Astrocyte (in vitro differentiated cells and primary cell): Measurements from ENCODE around the gene UGT2A1. TPM values are rescaled to one million over a fixed set of nuclear protein-coding genes. Genes with fewer than 3 reads are reported as not detected.
A peak's percentile ranks its signal among the peaks of the same experiment; 100 is the strongest.

Experiments used
- DNase-seq: peaks from one replicate; pipeline ENCODE4 v3.0.0-alpha.2; 2010; ENCODE audit warnings: low read depth
- FAIRE-seq: peaks from 2 replicates; lab custom pipeline; 2011; peaks lifted over from hg19 to GRCh38; lab: Jason Lieb, UNC
- H2AFZ ChIP-seq: 2 replicates; pipeline ENCODE4 v1.6.0; 2012; ENCODE audit warnings: low read depth, low read length, inconsistent platforms
- H3K27ac ChIP-seq: 2 replicates; pipeline ENCODE4 v1.5.1; 2011; ENCODE audit warnings: low read depth, low read length, inconsistent platforms
- H3K27me3 ChIP-seq: 2 replicates; pipeline ENCODE4 v1.6.0; 2011; ENCODE audit warnings: low read length, inconsistent platforms; ENCODE audit not compliant: insufficient read depth
- H3K36me3 ChIP-seq: 2 replicates; pipeline ENCODE4 v1.5.1; 2011; ENCODE audit warnings: low read length, inconsistent platforms; ENCODE audit not compliant: insufficient read depth
- H3K4me1 ChIP-seq: 2 replicates; pipeline ENCODE4 v1.5.1; 2011; ENCODE audit warnings: low read length, inconsistent platforms; ENCODE audit not compliant: insufficient read depth
- H3K4me2 ChIP-seq: 2 replicates; pipeline ENCODE4 v1.6.0; 2012; ENCODE audit warnings: low read length, inconsistent platforms
- H3K4me3 ChIP-seq: 2 replicates; pipeline ENCODE4 v1.5.1; 2011; ENCODE audit warnings: low read depth, mild to moderate bottlenecking, low read length, inconsistent platforms; ENCODE audit not compliant: insufficient read depth
- H3K79me2 ChIP-seq: 2 replicates; pipeline ENCODE4 v1.6.0; 2012; ENCODE audit warnings: mild to moderate bottlenecking, low read length, inconsistent platforms; ENCODE audit not compliant: insufficient read depth
- H3K9ac ChIP-seq: 2 replicates; pipeline ENCODE4 v1.6.0; 2012; ENCODE audit warnings: mild to moderate bottlenecking, low read length, inconsistent platforms
- H3K9me3 ChIP-seq: 2 replicates; pipeline ENCODE4 v1.5.1; 2012; ENCODE audit warnings: low read depth, mild to moderate bottlenecking, low read length, inconsistent platforms; ENCODE audit not compliant: insufficient read depth
- H4K20me1 ChIP-seq: 2 replicates; pipeline ENCODE4 v1.6.0; 2012; ENCODE audit warnings: low read length, inconsistent platforms; ENCODE audit not compliant: insufficient read depth
- H3K27ac Mint-ChIP-seq: one replicate; pipeline ENCODE4 v1.8.0; 2021; ENCODE audit warnings: mild to moderate bottlenecking, mixed read lengths; ENCODE audit not compliant: unreplicated experiment
- H3K27me3 Mint-ChIP-seq: one replicate; pipeline ENCODE4 v1.8.0; 2021; ENCODE audit warnings: low read depth, mixed read lengths; ENCODE audit not compliant: unreplicated experiment
- H3K36me3 Mint-ChIP-seq: one replicate; pipeline ENCODE4 v1.8.0; 2021; ENCODE audit warnings: low read depth, mixed read lengths; ENCODE audit not compliant: unreplicated experiment
- H3K4me1 Mint-ChIP-seq: one replicate; pipeline ENCODE4 v1.8.0; 2021; ENCODE audit warnings: low read depth, mixed read lengths; ENCODE audit not compliant: unreplicated experiment
- H3K4me3 Mint-ChIP-seq: one replicate; pipeline ENCODE4 v1.8.0; 2021; ENCODE audit warnings: mild to moderate bottlenecking, moderate library complexity, mixed read lengths; ENCODE audit not compliant: unreplicated experiment
- H3K9me3 Mint-ChIP-seq: one replicate; pipeline ENCODE4 v1.8.0; 2021; ENCODE audit warnings: mild to moderate bottlenecking, mixed read lengths; ENCODE audit not compliant: unreplicated experiment
- EZH2 ChIP-seq: IDR thresholded peaks from 2 replicates; pipeline ENCODE4 v1.6.1; 2012; ENCODE audit warnings: mild to moderate bottlenecking, low read length, inconsistent platforms; ENCODE audit not compliant: insufficient read depth
- total RNA-seq: library from RNA; stranded (reverse); gene quantifications from 2 replicates; pipeline ENCODE4 v1.2.1, GENCODE V29; 2021
- TF ChIP-seq, protein P1 (sequence below): IDR thresholded peaks from 2 replicates; pipeline ENCODE4 v1.5.1; 2011; ENCODE audit warnings: low read depth, mild to moderate bottlenecking, inconsistent platforms, low read length, moderate library complexity; ENCODE audit not compliant: insufficient read depth

Gene UGT2A1
- total RNA-seq, 1 donor from 2014 or later: not detected

GRCh38 chr4:69584135-69584534, 68.9 kb downstream of the UGT2A1 start:
- TF ChIP-seq EZH2: no peak
- TF ChIP-seq, protein P1, sequence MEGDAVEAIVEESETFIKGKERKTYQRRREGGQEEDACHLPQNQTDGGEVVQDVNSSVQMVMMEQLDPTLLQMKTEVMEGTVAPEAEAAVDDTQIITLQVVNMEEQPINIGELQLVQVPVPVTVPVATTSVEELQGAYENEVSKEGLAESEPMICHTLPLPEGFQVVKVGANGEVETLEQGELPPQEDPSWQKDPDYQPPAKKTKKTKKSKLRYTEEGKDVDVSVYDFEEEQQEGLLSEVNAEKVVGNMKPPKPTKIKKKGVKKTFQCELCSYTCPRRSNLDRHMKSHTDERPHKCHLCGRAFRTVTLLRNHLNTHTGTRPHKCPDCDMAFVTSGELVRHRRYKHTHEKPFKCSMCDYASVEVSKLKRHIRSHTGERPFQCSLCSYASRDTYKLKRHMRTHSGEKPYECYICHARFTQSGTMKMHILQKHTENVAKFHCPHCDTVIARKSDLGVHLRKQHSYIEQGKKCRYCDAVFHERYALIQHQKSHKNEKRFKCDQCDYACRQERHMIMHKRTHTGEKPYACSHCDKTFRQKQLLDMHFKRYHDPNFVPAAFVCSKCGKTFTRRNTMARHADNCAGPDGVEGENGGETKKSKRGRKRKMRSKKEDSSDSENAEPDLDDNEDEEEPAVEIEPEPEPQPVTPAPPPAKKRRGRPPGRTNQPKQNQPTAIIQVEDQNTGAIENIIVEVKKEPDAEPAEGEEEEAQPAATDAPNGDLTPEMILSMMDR: no peak
- Histone ChIP-seq H4K20me1 (no peaks in the 10 kb centered on the region), H3K9ac (no peak overlapping the region), H3K36me3 (no peaks in the 10 kb centered on the region), H3K27ac (no peak overlapping the region), H3K4me1 (no peaks in the 10 kb centered on the region), H3K79me2 (no peaks in the 10 kb centered on the region), H3K27me3 (no peaks in the 10 kb centered on the region), H3K4me2 (no peak overlapping the region), H3K4me3 (no peak overlapping the region), H3K9me3 (no peaks in the 10 kb centered on the region), H2AFZ (no peak overlapping the region)
- Mint-ChIP-seq H3K27me3 (no peaks in the 10 kb centered on the region), H3K4me1 (peaks cover 12% of the 10 kb centered on the region), H3K27ac (peak overlapping the region; percentile 61), H3K9me3 (no peaks in the 10 kb centered on the region), H3K4me3 (no peak overlapping the region), H3K36me3 (no peaks in the 10 kb centered on the region)
- DNase-seq (no peak), FAIRE-seq (no peak)

DNA sequence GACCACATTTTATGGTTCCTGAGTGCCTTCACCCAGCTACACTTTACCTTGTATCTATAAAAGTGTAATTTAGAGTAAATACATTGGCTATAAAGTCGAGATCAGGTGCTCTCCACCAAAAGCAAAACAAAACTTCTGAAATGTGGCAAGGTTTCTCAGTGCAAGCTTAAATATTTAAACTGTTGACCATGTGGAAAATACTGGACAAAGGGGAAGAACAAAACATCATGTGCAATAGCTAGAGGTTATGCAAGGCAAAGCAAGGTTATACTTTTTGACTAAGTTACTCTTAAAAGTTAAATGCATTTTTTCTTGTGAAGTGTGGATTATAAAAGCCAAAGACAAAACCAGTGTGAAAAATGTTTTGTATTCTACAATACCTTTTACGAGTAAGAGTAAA, 69.5 kb downstream of the UGT2A1 start:
- H3K27me3 Mint-ChIP-seq: no peaks in the 10 kb centered on the region
- Histone ChIP-seq H3K36me3 (no peaks in the 10 kb centered on the region), H3K4me3 (no peak overlapping the region), H3K27me3 (no peaks in the 10 kb centered on the region), H3K4me2 (no peak overlapping the region), H3K27ac (no peak overlapping the region), H3K9me3 (no peaks in the 10 kb centered on the region), H3K4me1 (no peaks in the 10 kb centered on the region), H3K79me2 (no peaks in the 10 kb centered on the region), H2AFZ (no peak overlapping the region), H3K9ac (no peak overlapping the region), H4K20me1 (no peaks in the 10 kb centered on the region)
- H3K27ac Mint-ChIP-seq: no peak overlapping the region
- no peak for FAIRE-seq
- no peaks in the 10 kb centered on the region for H3K9me3 Mint-ChIP-seq
- no peaks in the 10 kb centered on the region for H3K36me3 Mint-ChIP-seq
- no peak overlapping the region for H3K4me3 Mint-ChIP-seq
- H3K4me1 Mint-ChIP-seq: peaks cover 12% of the 10 kb centered on the region
- TF ChIP-seq EZH2: no peak
- TF ChIP-seq, protein P1: no peak
- no peak for DNase-seq

- Mint-ChIP-seq H3K4me1 (no peaks in the 10 kb centered on the region), H3K27me3 (no peaks in the 10 kb centered on the region), H3K9me3 (no peaks in the 10 kb centered on the region), H3K4me3 (no peak overlapping the region), H3K27ac (no peak overlapping the region), H3K36me3 (no peaks in the 10 kb centered on the region)
- Histone ChIP-seq H3K4me2 (no peak overlapping the region), H2AFZ (no peak overlapping the region), H3K4me1 (no peaks in the 10 kb centered on the region), H4K20me1 (no peaks in the 10 kb centered on the region), H3K79me2 (no peaks in the 10 kb centered on the region), H3K4me3 (no peak overlapping the region), H3K36me3 (no peaks in the 10 kb centered on the region), H3K9me3 (peaks cover 2% of the 10 kb centered on the region), H3K27me3 (no peaks in the 10 kb centered on the region), H3K9ac (no peak overlapping the region), H3K27ac (no peak overlapping the region)
- FAIRE-seq (no peak), DNase-seq (no peak)
- TF ChIP-seq, protein P1: no peak
- no peak for TF ChIP-seq EZH2
Observed at GRCh38 chr4:69577245-69577644, 75.8 kb downstream of the UGT2A1 start.
